Left ventricle myocardium inferior (tissue), 1 donor: ENCODE data around the gene SETD6. TPM values are rescaled to one million over a fixed set of nuclear protein-coding genes. Genes with fewer than 3 reads are reported as not detected.

Experiments used
- DNase-seq: peaks from one replicate; pipeline ENCODE4 v3.0.0-alpha.2; 2020
- H3K27ac ChIP-seq: fragments of 200-600 bp; replicated peaks from 2 replicates; pipeline ENCODE4 v1.8.0; 2021
- H3K27me3 ChIP-seq: fragments of 200-600 bp; 2 replicates; pipeline ENCODE4 v1.8.0; 2021; ENCODE audit warnings: low read depth
- H3K36me3 ChIP-seq: fragments of 200-600 bp; 2 replicates; pipeline ENCODE4 v1.8.0; 2021
- H3K4me1 ChIP-seq: fragments of 200-600 bp; 2 replicates; pipeline ENCODE4 v1.8.0; 2021
- H3K4me3 ChIP-seq: fragments of 200-600 bp; 2 replicates; pipeline ENCODE4 v1.8.0; 2021; ENCODE audit warnings: mild to moderate bottlenecking, moderate library complexity
- H3K9me3 ChIP-seq: fragments of 200-600 bp; replicated peaks from 2 replicates; pipeline ENCODE4 v1.8.0; 2021
- intact Hi-C: fragments of 100-400 bp; cut with micrococcal nuclease; formaldehyde crosslinking; loops from one replicate; pipeline ENCODE4 v1.11.0; 2022
- total RNA-seq: library from RNA; stranded (reverse); fragmentation: NEBNext Ultra II Directional; extraction: Animal tissue kit (Norgen Biotek cat#: 25700); gene quantifications from one replicate; pipeline ENCODE4 v1.2.1, GENCODE V29; 2021
- TF ChIP-seq, protein P1 (sequence below): fragments of 200-600 bp; IDR thresholded peaks from 2 replicates; pipeline ENCODE4 v1.8.0; 2021; ENCODE audit warnings: antibody characterized with exemption, mild to moderate bottlenecking, borderline replicate concordance
- donor health status: DM: no; HTN: yes; CAD: no; lungs with severe emphysema.

SETD6 gene
- total RNA-seq, 1 donor from 2014 or later: 16.8 TPM

DNA sequence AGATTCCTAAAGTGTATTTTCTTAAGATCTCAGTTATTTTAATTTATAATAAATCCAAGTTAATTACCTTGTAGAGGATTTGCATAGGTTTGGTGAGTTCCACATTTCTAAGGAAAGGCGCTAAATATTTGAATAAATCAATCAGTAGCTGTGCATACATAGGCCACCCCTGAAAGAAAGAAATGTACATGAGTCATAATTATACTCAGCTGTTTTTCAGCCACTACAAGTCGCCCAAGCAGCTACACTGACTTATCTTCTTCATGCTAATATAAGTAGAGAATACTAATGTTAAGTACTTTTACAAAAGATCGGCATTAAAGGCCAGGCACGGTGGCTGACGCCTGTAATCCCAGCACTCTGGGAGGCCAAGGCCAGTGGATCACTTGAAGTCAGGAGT is 14.9 kb downstream of the SETD6 start:
- Histone ChIP-seq H3K4me1 (peaks cover 17% of the 10 kb centered on the region), H3K4me3 (no peak overlapping the region), H3K9me3 (no peaks in the 10 kb centered on the region), H3K36me3 (peaks cover 94% of the 10 kb centered on the region), H3K27ac (no peak overlapping the region), H3K27me3 (no peaks in the 10 kb centered on the region)
- no peak for DNase-seq
- TF ChIP-seq, protein P1, sequence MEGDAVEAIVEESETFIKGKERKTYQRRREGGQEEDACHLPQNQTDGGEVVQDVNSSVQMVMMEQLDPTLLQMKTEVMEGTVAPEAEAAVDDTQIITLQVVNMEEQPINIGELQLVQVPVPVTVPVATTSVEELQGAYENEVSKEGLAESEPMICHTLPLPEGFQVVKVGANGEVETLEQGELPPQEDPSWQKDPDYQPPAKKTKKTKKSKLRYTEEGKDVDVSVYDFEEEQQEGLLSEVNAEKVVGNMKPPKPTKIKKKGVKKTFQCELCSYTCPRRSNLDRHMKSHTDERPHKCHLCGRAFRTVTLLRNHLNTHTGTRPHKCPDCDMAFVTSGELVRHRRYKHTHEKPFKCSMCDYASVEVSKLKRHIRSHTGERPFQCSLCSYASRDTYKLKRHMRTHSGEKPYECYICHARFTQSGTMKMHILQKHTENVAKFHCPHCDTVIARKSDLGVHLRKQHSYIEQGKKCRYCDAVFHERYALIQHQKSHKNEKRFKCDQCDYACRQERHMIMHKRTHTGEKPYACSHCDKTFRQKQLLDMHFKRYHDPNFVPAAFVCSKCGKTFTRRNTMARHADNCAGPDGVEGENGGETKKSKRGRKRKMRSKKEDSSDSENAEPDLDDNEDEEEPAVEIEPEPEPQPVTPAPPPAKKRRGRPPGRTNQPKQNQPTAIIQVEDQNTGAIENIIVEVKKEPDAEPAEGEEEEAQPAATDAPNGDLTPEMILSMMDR: no peak
- intact Hi-C loops: loop anchor here (10.0 kb wide), 1 partner anchor 55 kb away; no protein-coding TSS in a partner anchor

DNA sequence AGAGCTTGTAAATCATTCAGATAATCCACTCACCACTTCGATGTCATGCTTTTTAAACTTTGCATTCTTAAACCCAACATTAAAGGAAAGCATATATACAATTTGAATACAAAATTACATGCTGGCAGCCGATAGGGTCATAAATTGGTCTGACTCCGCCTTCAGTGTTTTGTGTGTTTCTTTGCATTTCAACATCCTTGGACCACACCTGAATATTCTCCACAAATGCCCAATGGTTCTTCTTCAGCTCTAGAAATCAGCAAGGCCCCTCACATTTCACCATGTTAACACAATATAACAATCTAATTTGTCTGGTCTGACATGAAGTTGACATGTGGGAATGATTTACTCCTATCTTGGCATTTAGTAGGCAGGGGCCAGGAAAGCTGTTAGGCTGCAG is 17.1 kb downstream of the SETD6 start:
- Histone ChIP-seq H3K9me3 (no peaks in the 10 kb centered on the region), H3K27ac (no peak overlapping the region), H3K4me1 (peaks cover 38% of the 10 kb centered on the region), H3K27me3 (no peaks in the 10 kb centered on the region), H3K4me3 (no peak overlapping the region), H3K36me3 (peaks cover 94% of the 10 kb centered on the region)
- TF ChIP-seq, protein P1: no peak
- intact Hi-C loops: loop anchor here (10.0 kb wide), 1 partner anchor 52 kb away; no protein-coding TSS in a partner anchor
- no peak for DNase-seq

DNA sequence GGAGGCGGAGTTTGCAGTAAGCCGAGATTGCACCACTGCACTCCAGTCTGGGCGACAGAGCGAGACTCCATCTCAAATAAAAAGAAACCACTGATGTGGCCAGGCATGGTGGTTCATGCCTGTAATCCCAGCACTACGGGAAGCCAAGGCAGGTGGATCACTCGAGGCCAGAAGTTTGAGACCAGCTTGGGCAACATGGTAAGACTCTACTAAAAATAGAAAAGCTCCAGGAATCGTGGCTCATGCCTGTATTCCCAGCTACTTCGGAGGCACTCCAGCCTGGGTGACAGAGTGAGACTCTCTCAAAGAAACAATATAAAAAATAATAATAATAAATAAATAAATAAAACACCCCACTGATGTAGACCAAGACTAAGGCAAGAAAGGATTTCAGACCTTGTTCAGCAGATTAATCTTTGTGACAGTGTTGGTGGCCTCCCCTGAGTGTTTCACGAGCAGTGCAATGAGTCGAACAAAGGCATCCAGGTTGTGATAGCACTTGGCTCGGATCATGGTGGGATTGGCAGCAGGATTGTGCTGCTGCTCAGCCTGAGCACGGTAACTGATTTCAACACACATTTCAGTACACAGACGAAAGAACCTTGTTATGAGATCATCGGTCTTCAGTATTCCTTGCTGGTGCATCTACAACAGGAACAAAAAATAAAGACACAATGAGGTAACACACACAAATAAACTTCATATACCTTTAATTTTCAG is 18.6 kb downstream of the SETD6 start:
- TF ChIP-seq, protein P1: no peak
- Histone ChIP-seq H3K27me3 (no peaks in the 10 kb centered on the region), H3K4me1 (peaks cover 52% of the 10 kb centered on the region), H3K36me3 (peaks cover 94% of the 10 kb centered on the region), H3K9me3 (no peaks in the 10 kb centered on the region), H3K4me3 (no peak overlapping the region), H3K27ac (peak overlapping the region; percentile 61)
- DNase-seq: peak; percentile 44
- intact Hi-C loops: loop anchor here (10.0 kb wide), 1 partner anchor 51 kb away; no protein-coding TSS in a partner anchor

DNA sequence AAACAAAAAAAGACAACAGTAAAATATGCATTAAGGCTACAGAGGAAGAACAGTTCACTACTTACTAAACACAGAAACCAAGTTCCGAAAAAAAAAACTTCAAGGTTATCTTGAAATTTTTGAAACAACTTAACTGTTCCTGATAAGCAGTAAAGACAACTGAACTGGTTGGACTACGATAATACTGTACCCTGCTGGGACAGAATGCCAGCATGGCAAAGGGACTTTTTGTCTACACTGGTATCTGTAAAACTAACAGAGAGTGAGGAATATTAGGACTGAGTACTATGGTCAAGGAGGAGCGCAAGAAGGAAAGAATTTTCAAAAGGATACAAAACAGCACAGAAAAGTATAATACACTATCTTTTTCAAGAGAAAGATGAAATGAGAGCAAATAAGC is 19.8 kb downstream of the SETD6 start:
- Histone ChIP-seq H3K27ac (peak overlapping the region; percentile 61), H3K9me3 (no peaks in the 10 kb centered on the region), H3K4me3 (no peak overlapping the region), H3K27me3 (no peaks in the 10 kb centered on the region), H3K4me1 (peaks cover 60% of the 10 kb centered on the region), H3K36me3 (peaks cover 94% of the 10 kb centered on the region)
- TF ChIP-seq, protein P1: no peak
- DNase-seq: no peak
- intact Hi-C loops: loop anchor here (10.0 kb wide), 1 partner anchor 50 kb away; no protein-coding TSS in a partner anchor

DNA sequence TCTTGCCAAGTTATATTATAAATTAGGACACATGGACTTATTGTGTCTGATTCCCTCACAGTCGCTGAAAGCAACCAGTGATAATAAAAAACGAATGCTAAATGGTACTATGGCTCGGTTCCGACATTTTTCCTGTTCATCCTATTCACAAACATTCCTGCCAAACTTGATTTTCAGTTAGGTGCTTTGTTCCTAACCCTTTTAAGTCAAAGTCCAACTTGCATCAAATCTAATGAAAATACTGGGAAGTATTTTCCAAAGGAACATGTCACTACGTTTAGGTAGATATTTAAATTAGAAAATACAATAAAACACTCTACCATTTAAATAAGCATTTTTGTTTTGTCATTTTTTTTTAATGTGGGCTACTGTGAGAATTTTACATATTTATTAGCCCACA is 21.0 kb downstream of the SETD6 start:
- H3K36me3 ChIP-seq: peaks cover 94% of the 10 kb centered on the region
- H3K9me3 ChIP-seq: no peaks in the 10 kb centered on the region
- H3K27me3 ChIP-seq: no peaks in the 10 kb centered on the region
- no peak overlapping the region for H3K4me3 ChIP-seq
- H3K4me1 ChIP-seq: peaks cover 68% of the 10 kb centered on the region
- no peak for DNase-seq
- H3K27ac ChIP-seq: peak overlapping the region; percentile 61
- intact Hi-C loops: loop anchor here (10.0 kb wide), 1 partner anchor 49 kb away; no protein-coding TSS in a partner anchor
- TF ChIP-seq, protein P1: no peak
